Activated CD8-positive, alpha-beta memory T cell treated with anti-CD3 and anti-CD28 coated beads, Interleukin-2, amount 50 U/mL, for 1 hour (primary cell): ENCODE results near the gene AKR1D1.
"Not testable (repeated sequence)": the region's sequence is repeated elsewhere in the genome, so short reads cannot be mapped to it uniquely, and the experiment has no call there.

Experiments used
- DNase-seq: peaks from one replicate; pipeline ENCODE4 v3.0.0-alpha.2; 2020; ENCODE audit errors: extremely low read depth

Gene AKR1D1

GRCh38 chr7:138074121-138074520 lies 2.1 kb upstream of the AKR1D1 start:
- DNase-seq: no peak

DNA sequence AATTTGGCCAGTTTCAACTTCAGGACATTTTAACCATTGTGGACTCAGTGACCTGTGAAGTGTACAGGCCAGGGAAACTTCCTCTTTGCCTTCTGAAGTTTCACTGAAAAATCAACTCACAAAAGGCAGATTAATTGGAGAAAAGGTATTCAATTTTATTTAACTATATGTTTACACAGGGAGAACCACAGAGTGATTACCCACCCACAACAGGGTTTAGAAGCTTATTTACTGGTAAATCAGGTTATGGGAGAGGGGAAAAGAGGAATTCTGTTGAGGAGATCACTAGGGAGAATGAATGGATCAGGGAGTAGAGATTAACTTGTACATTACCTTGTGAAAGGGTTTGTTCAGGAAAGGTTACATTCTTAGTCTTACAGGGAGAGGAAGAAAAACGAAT lies 1.7 kb upstream of the AKR1D1 start:
- DNase-seq: no peak

GRCh38 chr7:138075350-138075749 lies 909 bp upstream of the AKR1D1 start:
- no peak for DNase-seq

- DNase-seq: not testable (repeated sequence)
Observed at GRCh38 chr7:138075786-138076185, 473 bp upstream of the AKR1D1 start.

- DNase-seq: no peak
Observed at GRCh38 chr7:138077809-138078208, 1.6 kb downstream of the AKR1D1 start.

DNA sequence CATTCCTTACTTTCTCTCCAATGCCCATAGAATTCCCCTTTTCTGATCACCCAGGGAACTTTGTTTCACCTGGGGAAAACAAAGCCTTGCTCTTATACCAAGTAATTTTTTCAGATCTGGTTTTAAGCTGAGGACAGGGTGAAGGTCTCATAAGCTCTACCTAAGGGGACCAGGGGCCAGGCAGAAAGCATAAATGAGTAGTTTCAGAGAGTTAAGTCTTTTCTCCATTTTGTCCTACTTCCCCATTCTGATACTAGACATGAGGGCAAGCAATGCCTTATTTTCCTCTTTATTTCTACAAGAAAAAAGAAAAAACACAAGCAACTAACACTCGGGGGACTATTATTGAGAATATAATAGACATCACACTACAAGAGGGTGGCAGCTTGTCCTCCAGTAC lies 2.9 kb downstream of the AKR1D1 start:
- no peak for DNase-seq

- no peak for DNase-seq
Observed at GRCh38 chr7:138081868-138082267, 5.6 kb downstream of the AKR1D1 start.

- no peak for DNase-seq
Observed at GRCh38 chr7:138083859-138084258, 7.6 kb downstream of the AKR1D1 start.

DNA sequence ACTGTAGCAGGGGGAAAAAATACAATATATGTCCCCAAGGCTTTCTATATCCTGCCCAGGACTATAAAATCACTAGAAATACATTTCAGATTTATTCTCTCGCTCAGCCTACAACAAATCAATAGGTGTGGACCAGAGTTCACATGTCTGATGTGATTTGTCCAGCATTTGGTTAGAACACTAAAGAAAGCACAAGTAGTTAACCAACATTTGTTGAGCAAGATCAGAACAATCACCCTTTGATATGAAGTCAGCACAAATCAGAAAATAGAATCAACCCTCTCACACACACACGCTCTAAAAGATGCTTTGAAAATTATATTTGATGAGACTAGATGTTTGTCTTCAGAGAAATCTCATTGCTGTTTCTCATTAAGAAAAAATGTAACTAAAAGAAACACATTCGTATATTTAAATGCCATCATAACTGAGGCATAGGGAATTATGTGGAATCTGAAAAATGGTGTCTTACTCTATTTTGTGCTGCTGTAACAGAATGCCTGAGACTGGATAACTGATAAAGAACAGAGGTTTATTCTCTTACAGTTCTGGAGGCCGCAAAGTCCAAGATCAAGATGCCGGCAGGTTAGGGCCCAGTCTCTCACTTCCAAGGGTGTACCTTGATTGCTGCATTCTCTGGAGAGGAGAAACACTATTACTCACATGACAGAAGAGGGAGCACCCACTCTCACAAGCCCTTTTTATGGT lies 10.5 kb downstream of the AKR1D1 start:
- no peak for DNase-seq

- DNase-seq: no peak
Observed at GRCh38 chr7:138089080-138089901, 13.0 kb downstream of the AKR1D1 start.

DNA sequence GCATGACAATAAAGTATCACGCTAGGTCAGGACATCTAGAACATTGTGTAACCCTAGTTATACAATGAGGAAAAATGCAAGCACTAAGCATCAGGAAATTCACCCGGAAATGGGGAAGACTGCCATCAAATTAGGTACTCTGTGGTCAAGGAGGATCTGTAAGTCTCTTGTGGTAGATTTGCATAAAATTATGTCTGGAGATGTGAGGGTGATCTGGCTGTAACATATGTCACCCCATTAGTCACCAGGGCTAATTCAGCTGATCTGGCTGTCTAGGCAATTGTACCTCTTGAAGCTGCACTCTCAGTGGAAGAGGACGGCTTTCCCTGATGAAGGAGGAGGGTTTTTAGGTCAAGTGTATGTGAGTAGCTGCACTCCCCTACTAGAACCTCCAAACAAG lies 14.8 kb downstream of the AKR1D1 start:
- DNase-seq: no peak

- not testable (repeated sequence) for DNase-seq
Observed at GRCh38 chr7:138091840-138092239, 15.6 kb downstream of the AKR1D1 start.

DNA sequence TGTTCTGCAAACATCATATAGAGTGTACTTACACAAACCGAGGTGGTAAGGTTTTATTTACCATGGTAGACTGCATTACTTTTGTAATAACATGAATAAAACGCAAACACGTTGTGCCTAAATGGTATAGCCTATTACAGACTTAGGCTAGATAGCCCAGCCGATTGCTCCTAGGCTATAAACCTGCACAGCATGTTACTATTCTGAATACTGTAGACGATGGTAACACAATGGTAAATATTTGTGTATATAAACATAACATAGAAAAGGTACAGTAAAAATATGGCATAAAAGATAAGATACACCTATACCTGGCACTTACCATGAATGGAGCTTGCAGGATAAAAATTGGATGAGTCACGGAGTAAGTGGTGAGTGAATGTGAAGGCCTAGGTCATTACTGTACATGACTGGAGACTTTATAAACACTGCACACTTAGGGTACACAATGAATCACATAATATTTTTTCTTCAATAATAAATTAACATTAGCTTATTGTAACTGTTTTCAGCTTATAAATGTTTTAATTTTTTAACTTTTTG lies 16.3 kb downstream of the AKR1D1 start:
- no peak for DNase-seq

GRCh38 chr7:138095972-138096935 lies 20.0 kb downstream of the AKR1D1 start:
- no peak for DNase-seq

DNA sequence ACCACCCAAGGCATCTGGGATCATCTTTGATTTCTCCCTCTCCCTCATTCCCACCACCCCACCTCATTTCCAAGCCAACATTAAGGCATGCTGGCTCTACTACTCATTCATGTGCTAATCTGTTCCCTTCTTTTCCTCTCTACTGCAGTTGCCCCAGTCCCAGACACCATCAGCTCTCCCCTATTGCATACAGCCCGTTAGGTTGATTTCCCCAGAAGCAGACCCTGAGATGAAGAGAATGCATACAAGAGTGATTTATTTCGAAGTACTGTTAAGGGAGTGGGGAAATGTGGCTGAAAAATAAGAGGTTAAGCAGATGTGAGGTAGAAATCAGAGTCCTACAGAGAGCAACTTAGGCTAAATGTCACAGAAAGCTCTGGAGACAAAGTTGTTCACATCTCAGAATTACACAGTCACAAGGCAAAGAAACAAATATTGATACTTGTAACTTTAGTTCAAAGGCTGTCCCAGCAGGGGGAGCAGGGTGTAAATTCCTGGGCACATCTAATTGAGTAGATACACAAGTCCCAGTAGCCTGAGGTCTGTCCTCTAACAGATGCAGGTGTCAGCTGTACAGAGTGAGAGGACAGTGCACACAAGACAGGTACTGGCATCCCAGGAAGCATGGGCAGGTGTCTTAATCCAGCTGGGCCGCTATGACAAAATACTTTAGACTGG lies 20.9 kb downstream of the AKR1D1 start:
- no peak for DNase-seq

DNA sequence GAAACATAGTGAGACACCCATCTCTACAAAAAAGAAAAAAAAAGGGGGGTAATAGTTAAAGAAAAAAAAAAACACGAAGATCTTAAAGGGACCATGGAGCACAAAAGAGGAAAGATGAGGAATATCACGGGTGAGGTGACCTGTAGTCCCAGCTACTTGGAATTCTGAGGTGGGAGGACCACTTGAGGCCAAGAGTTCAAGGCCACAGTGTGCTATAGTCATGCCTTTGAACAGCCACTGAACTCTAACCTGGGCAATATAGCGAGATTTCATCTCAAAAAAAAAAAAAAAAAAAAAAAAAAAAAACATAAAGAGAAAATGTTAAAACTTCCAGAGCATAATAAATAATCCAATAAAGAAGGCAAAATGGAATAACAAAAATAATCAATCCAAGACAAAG lies 23.6 kb downstream of the AKR1D1 start:
- no peak for DNase-seq

GRCh38 chr7:138105221-138105620 lies 29.0 kb downstream of the AKR1D1 start:
- DNase-seq: no peak

DNA sequence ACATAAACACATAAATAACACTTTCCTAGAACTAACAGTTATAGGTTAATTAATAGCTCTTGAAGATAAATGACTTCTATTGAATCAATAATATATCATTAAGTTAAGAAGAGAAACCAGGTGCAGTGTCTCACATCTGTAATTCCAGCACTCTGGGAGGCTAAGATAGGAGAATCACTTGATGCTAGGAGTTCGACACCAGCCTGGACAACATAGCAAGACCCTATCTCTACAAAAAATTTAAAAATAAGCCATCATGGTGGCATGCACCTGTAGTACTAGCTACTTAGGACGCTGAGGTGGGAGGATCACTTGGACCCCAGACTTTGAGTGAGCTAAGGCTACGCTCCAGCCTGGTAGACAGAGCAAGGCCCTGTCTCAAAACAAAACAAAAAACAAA lies 38.8 kb downstream of the AKR1D1 start:
- no peak for DNase-seq

- DNase-seq: no peak
Observed at GRCh38 chr7:138116141-138116540, 39.9 kb downstream of the AKR1D1 start.

DNA sequence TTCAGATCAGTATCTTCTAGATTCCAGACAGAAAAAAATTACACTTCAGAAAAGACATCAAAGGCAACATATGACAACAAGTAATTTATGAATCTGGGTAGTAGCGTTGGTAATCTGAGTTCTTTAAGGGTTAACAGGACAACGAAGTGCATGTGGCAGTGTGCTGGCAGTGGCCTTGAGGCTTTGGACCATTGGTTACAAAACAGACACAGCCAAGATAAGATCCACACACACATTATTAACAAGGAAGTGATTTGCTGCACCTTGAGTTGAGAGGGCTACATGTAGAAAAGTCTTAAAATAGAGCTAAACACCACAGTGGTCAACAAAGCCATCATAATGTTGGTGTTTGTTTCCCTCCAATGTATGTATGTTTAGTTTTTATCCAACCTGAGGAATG lies 40.6 kb downstream of the AKR1D1 start:
- no peak for DNase-seq

GRCh38 chr7:138120140-138120827 lies 44.0 kb downstream of the AKR1D1 start:
- no peak for DNase-seq
